Neural progenitor cell (in vitro differentiated cells): ENCODE data around the gene PTH2. TPM values are rescaled to one million over a fixed set of nuclear protein-coding genes. Genes with fewer than 3 reads are reported as not detected.
"Not testable (repeated sequence)": the region's sequence is repeated elsewhere in the genome, so short reads cannot be mapped to it uniquely, and the experiment has no call there.

Experiments used
- DNase-seq: peaks from one replicate; pipeline ENCODE4 v3.0.0-alpha.2; 2016; ENCODE audit warnings: low spot score
- H2AFZ ChIP-seq: fragments of 200-600 bp; sonication (generic); replicated peaks from 2 replicates; pipeline ENCODE4 v1.6.1; 2016; ENCODE audit warnings: antibody characterized with exemption
- H3F3A ChIP-seq: fragments of 200-600 bp; sonication (generic); 2 replicates; pipeline ENCODE4 v1.6.1; 2016; ENCODE audit warnings: antibody characterized with exemption, low read depth
- H3K27ac ChIP-seq: fragments of 200-600 bp; sonication (generic); 2 replicates; pipeline ENCODE4 v1.5.1; 2016; ENCODE audit warnings: mild to moderate bottlenecking
- H3K27me3 ChIP-seq: fragments of 200-600 bp; sonication (generic); 2 replicates; pipeline ENCODE4 v1.6.1; 2016; ENCODE audit warnings: mild to moderate bottlenecking, moderate library complexity
- H3K36me3 ChIP-seq: fragments of 200-600 bp; sonication (generic); 2 replicates; pipeline ENCODE4 v1.5.1; 2016
- H3K4me1 ChIP-seq: fragments of 200-600 bp; sonication (generic); 2 replicates; pipeline ENCODE4 v1.6.1; 2016; ENCODE audit warnings: mixed run types
- H3K4me2 ChIP-seq: fragments of 200-600 bp; sonication (generic); 2 replicates; pipeline ENCODE4 v1.6.1; 2016
- H3K4me3 ChIP-seq: fragments of 200-600 bp; sonication (generic); 2 replicates; pipeline ENCODE4 v1.5.1; 2016
- H3K79me2 ChIP-seq: fragments of 200-600 bp; sonication (generic); 2 replicates; pipeline ENCODE4 v1.6.1; 2016; ENCODE audit warnings: low read depth
- H3K9ac ChIP-seq: fragments of 200-600 bp; sonication (generic); 2 replicates; pipeline ENCODE4 v1.6.1; 2016
- H3K9me3 ChIP-seq: fragments of 200-600 bp; sonication (generic); 2 replicates; pipeline ENCODE4 v1.5.1; 2016; ENCODE audit warnings: low read depth
- H4K20me1 ChIP-seq: fragments of 200-600 bp; sonication (generic); 2 replicates; pipeline ENCODE4 v1.6.1; 2016; ENCODE audit warnings: low read depth
- H3K27ac Mint-ChIP-seq: 3 replicates; pipeline ENCODE4 v1.8.0; 2021; ENCODE audit warnings: mixed read lengths
- H3K27me3 Mint-ChIP-seq: 2 replicates; pipeline ENCODE4 v1.8.0; 2022; ENCODE audit warnings: low read depth, mild to moderate bottlenecking, inconsistent platforms, moderate library complexity, mixed read lengths; ENCODE audit not compliant: insufficient read depth
- H3K36me3 Mint-ChIP-seq: 3 replicates; pipeline ENCODE4 v1.8.0; 2021; ENCODE audit warnings: mixed read lengths
- H3K4me1 Mint-ChIP-seq: 3 replicates; pipeline ENCODE4 v1.8.0; 2021; ENCODE audit warnings: mixed read lengths
- H3K4me3 Mint-ChIP-seq: 3 replicates; pipeline ENCODE4 v1.8.0; 2021; ENCODE audit warnings: mild to moderate bottlenecking, moderate library complexity, mixed read lengths
- H3K9me3 Mint-ChIP-seq: 3 replicates; pipeline ENCODE4 v1.8.0; 2020; ENCODE audit warnings: mixed read lengths
- CTCF ChIP-seq: fragments of 200-600 bp; sonication (generic); IDR thresholded peaks from 2 replicates; pipeline ENCODE4 v1.5.1; 2017; ENCODE audit warnings: antibody characterized with exemption, mild to moderate bottlenecking
- EZH2 ChIP-seq: fragments of 200-600 bp; sonication (generic); IDR thresholded peaks from 2 replicates; pipeline ENCODE4 v1.6.1; 2017; ENCODE audit warnings: antibody characterized with exemption, mild to moderate bottlenecking, moderate library complexity
- EZH2phosphoT487 ChIP-seq: fragments of 200-600 bp; sonication (generic); IDR thresholded peaks from 2 replicates; pipeline ENCODE4 v1.6.1; 2017; ENCODE audit warnings: antibody characterized with exemption
- total RNA-seq: library from RNA; depleted of rRNA; stranded (reverse); fragments of >200 nt; gene quantifications from 2 replicates; pipeline ENCODE4 v1.2.3, GENCODE V29; 2015; ENCODE audit warnings: low replicate concordance

The PTH2 gene
- total RNA-seq, 1 donor from 2014 or later = not detected

DNA sequence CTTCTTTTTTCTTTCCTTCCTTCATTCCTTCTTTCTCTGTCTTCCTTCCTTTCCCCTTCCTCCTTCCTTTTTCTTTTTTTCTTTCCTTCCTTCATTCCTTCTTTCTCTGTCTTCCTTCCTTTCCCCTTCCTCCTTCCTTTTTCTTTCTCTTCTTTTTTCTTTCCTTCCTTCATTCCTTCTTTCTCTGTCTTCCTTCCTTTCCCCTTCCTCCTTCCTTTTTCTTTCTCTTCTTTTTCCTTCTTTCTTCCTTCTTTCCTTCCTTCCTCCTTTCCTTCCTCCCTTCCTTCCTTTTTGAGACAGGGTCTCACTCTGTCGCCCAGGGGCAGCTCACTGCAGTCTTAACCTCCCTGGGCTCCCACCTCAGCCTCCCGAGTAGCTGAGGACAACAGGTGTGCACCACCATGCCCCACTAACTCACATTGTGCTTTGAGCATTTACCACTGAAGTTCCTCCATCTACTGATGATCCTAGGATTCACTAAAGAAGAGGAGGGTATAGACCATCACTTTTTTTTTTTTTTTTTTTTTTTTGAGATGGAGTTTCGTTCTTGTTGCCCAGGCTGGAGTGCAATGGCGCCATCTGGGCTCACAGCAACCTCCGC, 21.0 kb upstream of the PTH2 start:
- Histone ChIP-seq H3K27me3 (peaks cover 35% of the 10 kb centered on the region), H3F3A (peaks cover 54% of the 10 kb centered on the region), H4K20me1 (peaks cover 11% of the 10 kb centered on the region)
- H3K79me2 ChIP-seq, H3K4me3 ChIP-seq, H3K9me3 ChIP-seq, H3K36me3 Mint-ChIP-seq, H2AFZ ChIP-seq, H3K4me1 ChIP-seq, H3K27ac ChIP-seq, DNase-seq, H3K36me3 ChIP-seq, H3K9me3 Mint-ChIP-seq, H3K4me2 ChIP-seq, H3K9ac ChIP-seq, H3K27ac Mint-ChIP-seq: not testable (repeated sequence)
- TF ChIP-seq EZH2 = peak; percentile 11
- peaks cover 21% of the 10 kb centered on the region for H3K4me1 Mint-ChIP-seq
- H3K27me3 Mint-ChIP-seq = peaks cover 41% of the 10 kb centered on the region
- H3K4me3 Mint-ChIP-seq = peak overlapping the region; percentile 85

DNA sequence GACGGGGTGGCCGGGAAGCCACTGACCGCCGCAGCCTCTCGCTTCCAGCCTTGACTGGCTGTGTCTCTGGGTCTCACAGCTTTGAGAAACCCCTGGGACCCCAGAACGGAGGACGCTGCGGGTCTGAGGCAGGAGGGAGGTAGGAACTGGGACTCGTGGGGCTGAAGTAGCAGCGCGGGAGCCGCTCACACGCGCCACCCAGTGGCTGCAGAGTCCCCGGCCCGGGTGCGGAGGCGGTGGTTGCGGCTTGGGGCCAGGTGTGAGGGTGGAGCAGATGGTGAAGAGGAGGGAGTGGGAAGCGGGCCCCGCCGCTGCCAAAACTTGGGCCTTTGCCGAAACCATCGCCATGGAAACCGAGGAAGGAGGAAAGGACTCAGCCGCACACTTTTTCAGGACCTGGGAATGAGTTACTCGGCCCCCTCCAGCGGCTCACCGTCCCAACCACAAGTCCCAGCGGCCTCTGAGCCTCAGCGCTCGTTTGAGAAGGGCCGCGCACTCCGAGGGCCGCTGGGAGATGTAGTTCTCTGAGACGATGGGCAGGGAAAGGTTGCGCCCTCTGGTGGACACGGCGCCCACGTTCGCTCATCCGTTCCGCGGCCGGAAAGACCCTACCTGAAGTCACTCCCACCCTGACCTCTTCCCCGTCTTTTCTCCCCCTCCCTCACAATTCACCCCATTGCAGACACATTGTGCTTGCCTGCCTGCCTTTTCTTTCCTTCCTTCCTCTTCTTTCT, 20.3 kb upstream of the PTH2 start:
- DNase-seq = peak; percentile 99
- Histone ChIP-seq H3K9me3 (no peaks in the 10 kb centered on the region), H3K4me3 (peak overlapping the region; percentile 59), H3K4me1 (peaks cover 8% of the 10 kb centered on the region), H3K27ac (no peak overlapping the region), H3K4me2 (peak overlapping the region; percentile 79), H3K79me2 (no peaks in the 10 kb centered on the region), H4K20me1 (peaks cover 10% of the 10 kb centered on the region), H3K36me3 (no peaks in the 10 kb centered on the region), H3K27me3 (peaks cover 42% of the 10 kb centered on the region), H3K9ac (no peak overlapping the region), H3F3A (peaks cover 53% of the 10 kb centered on the region), H2AFZ (peak overlapping the region; percentile 78)
- Mint-ChIP-seq H3K4me3 (peak overlapping the region; percentile 85), H3K4me1 (peaks cover 19% of the 10 kb centered on the region), H3K27me3 (peaks cover 47% of the 10 kb centered on the region), H3K36me3 (peaks cover 4% of the 10 kb centered on the region), H3K27ac (no peak overlapping the region), H3K9me3 (no peaks in the 10 kb centered on the region)
- TF ChIP-seq EZH2 = no peak
- no peak for TF ChIP-seq EZH2phosphoT487
- peak; percentile 74 for TF ChIP-seq CTCF

DNA sequence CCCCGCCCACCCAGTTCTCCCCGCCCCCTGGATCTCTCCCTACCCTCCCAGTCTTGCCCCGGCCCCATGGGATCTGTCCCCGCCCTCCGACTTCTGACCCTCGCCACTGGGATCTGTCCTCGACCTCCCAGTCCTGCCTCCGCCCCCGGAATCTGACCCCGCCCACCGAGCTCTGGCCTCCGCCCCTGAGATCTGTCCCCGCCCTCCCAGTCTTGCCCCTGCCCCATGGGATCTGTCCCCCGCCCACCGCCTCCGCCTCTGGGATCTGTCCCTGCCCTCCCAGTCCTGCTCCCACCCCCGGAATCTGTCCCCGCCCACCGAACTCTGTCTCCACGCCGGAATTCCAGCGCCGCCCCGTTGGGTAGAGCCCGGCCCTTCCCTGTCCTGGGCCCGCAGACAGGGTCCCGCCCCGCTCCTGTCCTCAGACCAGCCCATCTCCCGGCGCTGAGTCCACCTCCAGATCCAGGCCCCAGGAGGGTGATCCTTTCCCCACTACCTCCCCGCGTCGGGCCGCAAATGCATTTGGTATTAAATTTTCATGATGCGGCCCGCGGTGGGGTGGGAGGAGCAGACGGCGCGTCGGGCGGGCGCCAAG, 19.6 kb upstream of the PTH2 start:
- peak overlapping the region; percentile 79 for H3K4me2 ChIP-seq
- peak overlapping the region; percentile 85 for H3K4me3 Mint-ChIP-seq
- H3K79me2 ChIP-seq = no peaks in the 10 kb centered on the region
- peak overlapping the region; percentile 59 for H3K4me3 ChIP-seq
- H3K4me1 Mint-ChIP-seq = peaks cover 18% of the 10 kb centered on the region
- H3K27ac Mint-ChIP-seq = no peak overlapping the region
- no peaks in the 10 kb centered on the region for H3K9me3 Mint-ChIP-seq
- H3K36me3 ChIP-seq = no peaks in the 10 kb centered on the region
- peak; percentile 99 for DNase-seq
- H2AFZ ChIP-seq = peak overlapping the region; percentile 78
- H3F3A ChIP-seq = peaks cover 49% of the 10 kb centered on the region
- TF ChIP-seq CTCF = no peak
- no peak for TF ChIP-seq EZH2
- TF ChIP-seq EZH2phosphoT487 = no peak
- H3K9ac ChIP-seq = no peak overlapping the region
- H3K9me3 ChIP-seq = no peaks in the 10 kb centered on the region
- H4K20me1 ChIP-seq = peaks cover 6% of the 10 kb centered on the region
- peaks cover 49% of the 10 kb centered on the region for H3K27me3 Mint-ChIP-seq
- H3K36me3 Mint-ChIP-seq = no peaks in the 10 kb centered on the region
- peaks cover 8% of the 10 kb centered on the region for H3K4me1 ChIP-seq
- H3K27me3 ChIP-seq = peaks cover 48% of the 10 kb centered on the region
- no peak overlapping the region for H3K27ac ChIP-seq
